NCI-H1694 treated with DMSO at 0.1 percent for 48 hours (cell line): ENCODE data around the gene CHMP2A.
"Not testable (repeated sequence)": the region's sequence is repeated elsewhere in the genome, so short reads cannot be mapped to it uniquely, and the experiment has no call there.

ENCODE experiments used
- DNase-seq: peaks from one replicate; lab custom pipeline; 2025; lab: John Stamatoyannopoulos, UW

The CHMP2A gene

GRCh38 chr19:58511353-58512208 is 43.3 kb downstream of the CHMP2A start, which contains the start of gene SLC27A5:
Gene SLC27A5 (minus strand): TSS chr19:58511992. CDS start chr19:58511955, 37 bp downstream.
- no peak for DNase-seq

GRCh38 chr19:58510084-58510862 is 44.6 kb downstream of the CHMP2A start:
- DNase-seq: no peak

GRCh38 chr19:58509731-58510083 is 45.2 kb downstream of the CHMP2A start:
- no peak for DNase-seq

- not testable (repeated sequence) for DNase-seq
These were observed 47.2 kb downstream of the CHMP2A start for GRCh38 chr19:58507602-58508223.
